EL (cell line): ENCODE results near the gene PARN.
"Not testable (repeated sequence)": the region's sequence is repeated elsewhere in the genome, so short reads cannot be mapped to it uniquely, and the experiment has no call there.

ENCODE experiments used
- DNase-seq: peaks from one replicate; pipeline ENCODE4 v3.0.0-alpha.2; 2016

The PARN gene

GRCh38 chr16:14629919-14630619 lies at the start of gene PARN:
PARN (minus strand) TSS chr16:14630260; CDS start chr16:14630125, 135 bp downstream.
- peak; percentile 98 for DNase-seq

GRCh38 chr16:14678748-14679497 lies 48.9 kb upstream of the PARN start:
- no peak for DNase-seq

GRCh38 chr16:14677627-14678026 lies 47.6 kb upstream of the PARN start:
- no peak for DNase-seq

- no peak for DNase-seq
Observed at GRCh38 chr16:14676633-14677032, 46.6 kb upstream of the PARN start.

GRCh38 chr16:14672403-14672971 lies 42.4 kb upstream of the PARN start:
- no peak for DNase-seq

GRCh38 chr16:14669776-14670175 lies 39.7 kb upstream of the PARN start:
- DNase-seq, result no peak

GRCh38 chr16:14668556-14669223 lies 38.6 kb upstream of the PARN start:
- no peak for DNase-seq

- no peak for DNase-seq
Observed at GRCh38 chr16:14667347-14668266, 37.5 kb upstream of the PARN start.

GRCh38 chr16:14658063-14658462 lies 28.0 kb upstream of the PARN start:
- no peak for DNase-seq

- DNase-seq, result no peak
Observed at GRCh38 chr16:14652726-14653125, 22.7 kb upstream of the PARN start.

GRCh38 chr16:14650629-14651028 lies 20.6 kb upstream of the PARN start:
- DNase-seq, result no peak

- no peak for DNase-seq
Observed at GRCh38 chr16:14649816-14650215, 19.8 kb upstream of the PARN start.

- no peak for DNase-seq
Observed at GRCh38 chr16:14641926-14642325, 11.9 kb upstream of the PARN start.

- DNase-seq, result no peak
Observed at GRCh38 chr16:14641206-14641605, 11.1 kb upstream of the PARN start.

GRCh38 chr16:14640538-14640937 lies 10.5 kb upstream of the PARN start:
- DNase-seq, result no peak

GRCh38 chr16:14636951-14637240 lies 6.8 kb upstream of the PARN start:
- not testable (repeated sequence) for DNase-seq

GRCh38 chr16:14636179-14636950 lies 6.3 kb upstream of the PARN start:
- DNase-seq, result not testable (repeated sequence)

- no peak for DNase-seq
Observed at GRCh38 chr16:14635395-14636165, 5.5 kb upstream of the PARN start.

GRCh38 chr16:14634389-14634725 lies 4.3 kb upstream of the PARN start:
- no peak for DNase-seq

GRCh38 chr16:14632693-14633569 lies 2.9 kb upstream of the PARN start, which contains the start of gene BFAR:
BFAR (plus strand) TSS chr16:14632951; CDS start chr16:14644347, 11,396 bp downstream.
- DNase-seq, result peak; percentile 98
